Caki2 (cell line): ENCODE data around the gene SAMD8. TPM values are rescaled to one million over a fixed set of nuclear protein-coding genes. Genes with fewer than 3 reads are reported as not detected.
"Not testable (repeated sequence)": the region's sequence is repeated elsewhere in the genome, so short reads cannot be mapped to it uniquely, and the experiment has no call there.

Experiments used
- DNase-seq: peaks from one replicate; pipeline ENCODE4 v3.0.0-alpha.2; 2015; ENCODE audit warnings: low read depth
- in situ Hi-C: cut with HindIII; loops from 2 replicates; pipeline ENCODE4 v1.10.0; 2016; ENCODE audit warnings: low sequenced_read_pairs, low pct_unique_long_range_greater_than_20kb, mixed read lengths
- total RNA-seq: library from RNA; depleted of rRNA; stranded (reverse); fragments of >200 nt; shearing (Covaris generic); gene quantifications from 2 replicates; pipeline ENCODE4 v1.2.3, GENCODE V29; 2014; ENCODE audit warnings: low replicate concordance

The SAMD8 gene
- total RNA-seq, 1 experiment from 2014 or later, result 11.8 TPM

GRCh38 chr10:75103881-75104686 lies 7.4 kb upstream of the SAMD8 start:
- no peak for DNase-seq
- in situ Hi-C loops, result no loop called here

GRCh38 chr10:75104842-75105241 lies 6.6 kb upstream of the SAMD8 start:
- no peak for DNase-seq
- in situ Hi-C loops, result no loop called here

GRCh38 chr10:75105576-75106197 lies 5.8 kb upstream of the SAMD8 start:
- DNase-seq, result no peak

GRCh38 chr10:75106242-75106641 lies 5.2 kb upstream of the SAMD8 start:
- in situ Hi-C loops, result no loop called here
- DNase-seq, result no peak

More at GRCh38 chr10:75105576-75106197, 5.8 kb upstream of the SAMD8 start:
- in situ Hi-C loops, result no loop called here

GRCh38 chr10:75106891-75107290 lies 4.6 kb upstream of the SAMD8 start:
- in situ Hi-C loops, DNase-seq: not testable (repeated sequence)

GRCh38 chr10:75107756-75108683 lies 3.4 kb upstream of the SAMD8 start:
- in situ Hi-C loops, result no loop called here
- DNase-seq, result no peak

GRCh38 chr10:75108684-75109458 lies 2.6 kb upstream of the SAMD8 start:
- in situ Hi-C loops, result no loop called here
- DNase-seq, result peak; percentile 75

GRCh38 chr10:75109459-75109778 lies 2.0 kb upstream of the SAMD8 start:
- no peak for DNase-seq
- in situ Hi-C loops, result no loop called here

- in situ Hi-C loops, result no loop called here
These were observed 1.3 kb upstream of the SAMD8 start for GRCh38 chr10:75110006-75110632.

GRCh38 chr10:75111907-75112679 lies 637 bp downstream of the SAMD8 start:
- in situ Hi-C loops, result no loop called here
- peak; percentile 68 for DNase-seq

More at GRCh38 chr10:75110006-75110632, 1.3 kb upstream of the SAMD8 start:
- DNase-seq, result no peak

GRCh38 chr10:75115137-75115536 lies 3.7 kb downstream of the SAMD8 start:
- no peak for DNase-seq
- in situ Hi-C loops, result no loop called here

- in situ Hi-C loops, DNase-seq: not testable (repeated sequence)
These were observed 5.7 kb downstream of the SAMD8 start for GRCh38 chr10:75116941-75117775.

- in situ Hi-C loops, result no loop called here
- no peak for DNase-seq
These were observed 6.5 kb downstream of the SAMD8 start for GRCh38 chr10:75117995-75118394.

- DNase-seq, in situ Hi-C loops: not testable (repeated sequence)
These were observed 8.1 kb downstream of the SAMD8 start for GRCh38 chr10:75119444-75120066.

GRCh38 chr10:75121322-75121721 lies 9.9 kb downstream of the SAMD8 start:
- in situ Hi-C loops, result no loop called here

GRCh38 chr10:75122505-75122904 lies 11.0 kb downstream of the SAMD8 start:
- DNase-seq, result no peak
- in situ Hi-C loops, result no loop called here

More at GRCh38 chr10:75121322-75121721, 9.9 kb downstream of the SAMD8 start:
- no peak for DNase-seq
